ENCODE results near the gene NRG3. TPM values are rescaled to one million over a fixed set of nuclear protein-coding genes. Genes with fewer than 3 reads are reported as not detected.

The NRG3 gene
- total and polyA plus RNA-seq, 11 donors, result 0.11 to 0.41 (median 0.27) TPM; not detected in 7

GRCh38 chr10:81862596-81862995 lies 12.4 kb upstream of the NRG3 start:
- H3K36me3 ChIP-seq, result no peaks in the 10 kb centered on the region

GRCh38 chr10:81863771-81864170 lies 11.2 kb upstream of the NRG3 start:
- no peak for DNase-seq
- Histone ChIP-seq H3K4me3 (no peak overlapping the region), H3K27ac (no peak overlapping the region), H3K9me3 (peaks cover 0 to 13% (median 0%) of the 10 kb centered on the region in 12 donors), H3K27me3 (no peaks in the 10 kb centered on the region), H3K4me1 (peaks cover 0 to 10% (median 0%) of the 10 kb centered on the region in 12 donors), H3K36me3 (no peaks in the 10 kb centered on the region)
- no peak for TF ChIP-seq POLR2A (IDR thresholded peaks at IDR 0.05)
- TF ChIP-seq CTCF (IDR thresholded peaks at IDR 0.05), result no peak
- ATAC-seq, result no peak
- intact Hi-C loops (cut with DNase I), result no loop called here

More at GRCh38 chr10:81862596-81862995, 12.4 kb upstream of the NRG3 start:
- DNase-seq (no peak), ATAC-seq (no peak)
- TF ChIP-seq CTCF (IDR thresholded peaks at IDR 0.05), result no peak
- no peak for TF ChIP-seq POLR2A (IDR thresholded peaks at IDR 0.05)
- 94 to 97% (median 96%) methylated on average over 16 to 19 of the region's 19 CpGs; no CpG with 5 or more reads in 1 of the 4 donors for WGBS, 4 donors
- intact Hi-C loops (cut with DNase I), result no loop called here
- no peak overlapping the region for H3K4me3 ChIP-seq
- peaks cover 0 to 10% (median 0%) of the 10 kb centered on the region in 12 donors for H3K4me1 ChIP-seq
- H3K9me3 ChIP-seq, result peaks cover 0 to 13% (median 0%) of the 10 kb centered on the region in 12 donors
- H3K27me3 ChIP-seq, result no peaks in the 10 kb centered on the region
- H3K27ac ChIP-seq, result no peak overlapping the region

GRCh38 chr10:81865581-81865980 lies 9.4 kb upstream of the NRG3 start:
- H3K27ac ChIP-seq, result no peak overlapping the region
- no peak overlapping the region for H3K4me3 ChIP-seq
- intact Hi-C loops (cut with DNase I), result no loop called here
- TF ChIP-seq CTCF (IDR thresholded peaks at IDR 0.05) (no peak), POLR2A (IDR thresholded peaks at IDR 0.05) (no peak)
- H3K9me3 ChIP-seq, result peaks cover 0 to 8% (median 0%) of the 10 kb centered on the region in 12 donors
- ATAC-seq (no peak), DNase-seq (no peak)
- peaks cover 0 to 10% (median 0%) of the 10 kb centered on the region in 12 donors for H3K4me1 ChIP-seq
- H3K36me3 ChIP-seq, result no peaks in the 10 kb centered on the region
- peaks cover 0 to 3% (median 0%) of the 10 kb centered on the region in 9 donors for H3K27me3 ChIP-seq
- 53 to 59% (median 54%) methylated on average over 2 of the region's 2 CpGs for WGBS, 4 donors

GRCh38 chr10:81866753-81867152 lies 8.2 kb upstream of the NRG3 start:
- peaks cover 0 to 10% (median 0%) of the 10 kb centered on the region in 12 donors for H3K4me1 ChIP-seq
- no peaks in the 10 kb centered on the region for H3K36me3 ChIP-seq
- peak in 3 of 4 donors; percentile 74 to 80 (median 77) for ATAC-seq
- no peak overlapping the region for H3K27ac ChIP-seq
- intact Hi-C loops (cut with DNase I), result no loop called here
- TF ChIP-seq CTCF (IDR thresholded peaks at IDR 0.05) (no peak), POLR2A (IDR thresholded peaks at IDR 0.05) (no peak)
- H3K27me3 ChIP-seq, result peaks cover 0 to 3% (median 0%) of the 10 kb centered on the region in 9 donors
- H3K9me3 ChIP-seq, result no peaks in the 10 kb centered on the region
- DNase-seq, result no peak
- no peak overlapping the region for H3K4me3 ChIP-seq
